PC-3 (cell line): ENCODE results near the gene MACROD1.

Experiments used
- EZH2 ChIP-seq: fragments of 300-600 bp; sonication (generic); IDR thresholded peaks from one replicate; pipeline ENCODE4 v1.6.1; 2017; ENCODE audit warnings: antibody characterized with exemption, mild to moderate bottlenecking, low read length; ENCODE audit not compliant: unreplicated experiment
- TF ChIP-seq, protein P1 (sequence below): fragments of 300-600 bp; sonication (generic); conservative IDR thresholded peaks from 2 replicates; pipeline ENCODE4 v1.5.1; 2017; ENCODE audit warnings: antibody characterized with exemption, low read depth, mild to moderate bottlenecking, low read length

DNA sequence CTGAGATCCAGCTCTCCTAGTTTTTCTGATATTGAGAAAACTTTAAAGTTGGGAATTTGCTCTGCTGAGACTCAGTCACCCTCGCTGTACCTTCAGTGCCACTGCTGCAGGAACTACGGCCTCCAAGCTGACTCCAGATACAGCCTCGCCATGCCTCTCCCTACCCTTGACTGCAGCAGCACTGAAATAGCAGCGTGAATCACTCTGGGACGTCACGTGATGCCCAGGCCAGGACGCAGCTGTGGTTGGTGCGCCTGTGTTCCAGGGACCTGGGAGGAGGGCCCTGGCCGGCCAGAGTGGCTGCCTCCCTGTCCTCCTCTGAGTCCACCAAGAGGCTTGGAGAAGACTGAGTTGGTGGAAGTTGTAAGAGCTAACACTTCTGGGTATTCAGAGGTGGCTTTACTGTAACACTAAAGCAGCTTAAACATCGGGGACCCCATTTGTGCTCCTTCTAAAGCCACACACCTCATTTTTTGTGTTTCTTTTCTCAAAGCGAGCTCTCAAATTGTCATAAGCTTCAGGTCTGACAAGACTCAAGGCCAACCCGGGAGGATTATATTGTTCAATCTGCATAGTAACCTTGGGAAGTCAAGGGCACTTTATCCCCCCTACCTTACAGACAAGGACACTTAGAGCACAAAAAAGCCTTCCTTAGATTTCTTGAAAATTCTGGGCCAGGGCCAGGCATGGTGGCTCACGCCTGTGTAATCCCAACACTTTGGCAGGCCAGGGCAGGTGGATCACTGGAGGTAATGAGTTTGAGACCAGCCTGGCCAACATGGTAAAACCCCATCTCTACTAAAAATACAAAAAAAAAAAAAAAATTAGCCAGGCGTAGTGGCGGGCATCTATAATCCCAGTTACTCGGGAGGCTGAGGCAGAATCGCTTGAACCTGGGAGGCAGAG, 15.8 kb upstream of the MACROD1 start:
- TF ChIP-seq, protein P1, sequence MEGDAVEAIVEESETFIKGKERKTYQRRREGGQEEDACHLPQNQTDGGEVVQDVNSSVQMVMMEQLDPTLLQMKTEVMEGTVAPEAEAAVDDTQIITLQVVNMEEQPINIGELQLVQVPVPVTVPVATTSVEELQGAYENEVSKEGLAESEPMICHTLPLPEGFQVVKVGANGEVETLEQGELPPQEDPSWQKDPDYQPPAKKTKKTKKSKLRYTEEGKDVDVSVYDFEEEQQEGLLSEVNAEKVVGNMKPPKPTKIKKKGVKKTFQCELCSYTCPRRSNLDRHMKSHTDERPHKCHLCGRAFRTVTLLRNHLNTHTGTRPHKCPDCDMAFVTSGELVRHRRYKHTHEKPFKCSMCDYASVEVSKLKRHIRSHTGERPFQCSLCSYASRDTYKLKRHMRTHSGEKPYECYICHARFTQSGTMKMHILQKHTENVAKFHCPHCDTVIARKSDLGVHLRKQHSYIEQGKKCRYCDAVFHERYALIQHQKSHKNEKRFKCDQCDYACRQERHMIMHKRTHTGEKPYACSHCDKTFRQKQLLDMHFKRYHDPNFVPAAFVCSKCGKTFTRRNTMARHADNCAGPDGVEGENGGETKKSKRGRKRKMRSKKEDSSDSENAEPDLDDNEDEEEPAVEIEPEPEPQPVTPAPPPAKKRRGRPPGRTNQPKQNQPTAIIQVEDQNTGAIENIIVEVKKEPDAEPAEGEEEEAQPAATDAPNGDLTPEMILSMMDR, result no peak
- TF ChIP-seq EZH2, result no peak
